ENCODE measurements around the gene GRIN2C. TPM values are rescaled to one million over a fixed set of nuclear protein-coding genes. Genes with fewer than 3 reads are reported as not detected.

GRIN2C gene
- total RNA-seq, 2 donors from 2014 or later: 0.87 TPM; not detected in 1

DNA sequence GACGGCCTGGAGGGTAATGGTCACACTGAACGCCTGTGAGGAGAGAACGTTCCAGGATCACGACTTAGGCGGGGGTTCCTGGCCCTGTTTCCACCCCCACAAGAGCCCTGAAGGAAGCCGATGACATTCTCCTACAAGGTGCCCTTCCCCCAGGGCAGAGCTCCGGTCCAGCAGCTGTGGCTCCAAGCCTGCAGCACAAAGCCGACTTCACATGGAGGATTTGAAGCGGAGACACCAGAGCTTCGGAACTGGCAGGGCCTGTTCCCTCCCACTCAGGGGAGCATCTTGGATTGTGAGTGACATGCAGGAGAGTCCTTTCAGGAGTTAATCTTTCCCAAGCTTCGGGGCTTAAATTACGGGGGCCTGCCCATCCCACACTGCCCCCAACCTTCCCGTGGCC, 28.8 kb upstream of the GRIN2C start:
- no peaks in the 10 kb centered on the region for H3K36me3 Mint-ChIP-seq
- no peak for ATAC-seq
- H3K27ac Mint-ChIP-seq: no peak overlapping the region
- no peaks in the 10 kb centered on the region for H3K9me3 Mint-ChIP-seq
- no peak for DNase-seq (ENCODE audit: low spot score in 2 of 2)

DNA sequence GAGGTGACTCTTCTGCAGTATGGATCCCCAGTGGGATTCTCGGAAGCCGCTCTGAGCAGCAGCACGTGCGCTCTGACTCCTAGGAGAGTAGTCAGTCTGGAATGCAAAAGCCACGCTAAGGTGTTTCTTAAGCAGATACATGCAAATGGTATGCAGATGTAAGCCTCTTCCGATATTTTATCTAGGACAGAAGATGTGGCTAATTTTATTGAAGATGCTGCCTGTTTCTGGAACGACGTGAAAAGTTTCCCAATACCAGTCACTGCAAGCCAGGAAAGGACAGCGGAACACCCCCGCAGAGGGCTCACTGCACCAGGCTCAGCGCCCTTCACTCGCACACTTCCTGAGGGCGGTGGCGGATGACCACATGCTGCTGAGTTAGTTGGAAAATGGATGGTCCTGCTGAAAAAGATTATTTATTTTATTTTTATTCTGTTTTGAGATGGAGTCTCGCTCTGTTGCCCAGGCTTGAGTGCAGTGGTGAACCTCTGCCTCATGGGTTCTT, 23.6 kb upstream of the GRIN2C start:
- no peaks in the 10 kb centered on the region for H3K36me3 Mint-ChIP-seq
- DNase-seq (ENCODE audit: low spot score in 2 of 2) (no peak), ATAC-seq (no peak)
- H3K27ac Mint-ChIP-seq: no peak overlapping the region
- H3K9me3 Mint-ChIP-seq: no peaks in the 10 kb centered on the region

DNA sequence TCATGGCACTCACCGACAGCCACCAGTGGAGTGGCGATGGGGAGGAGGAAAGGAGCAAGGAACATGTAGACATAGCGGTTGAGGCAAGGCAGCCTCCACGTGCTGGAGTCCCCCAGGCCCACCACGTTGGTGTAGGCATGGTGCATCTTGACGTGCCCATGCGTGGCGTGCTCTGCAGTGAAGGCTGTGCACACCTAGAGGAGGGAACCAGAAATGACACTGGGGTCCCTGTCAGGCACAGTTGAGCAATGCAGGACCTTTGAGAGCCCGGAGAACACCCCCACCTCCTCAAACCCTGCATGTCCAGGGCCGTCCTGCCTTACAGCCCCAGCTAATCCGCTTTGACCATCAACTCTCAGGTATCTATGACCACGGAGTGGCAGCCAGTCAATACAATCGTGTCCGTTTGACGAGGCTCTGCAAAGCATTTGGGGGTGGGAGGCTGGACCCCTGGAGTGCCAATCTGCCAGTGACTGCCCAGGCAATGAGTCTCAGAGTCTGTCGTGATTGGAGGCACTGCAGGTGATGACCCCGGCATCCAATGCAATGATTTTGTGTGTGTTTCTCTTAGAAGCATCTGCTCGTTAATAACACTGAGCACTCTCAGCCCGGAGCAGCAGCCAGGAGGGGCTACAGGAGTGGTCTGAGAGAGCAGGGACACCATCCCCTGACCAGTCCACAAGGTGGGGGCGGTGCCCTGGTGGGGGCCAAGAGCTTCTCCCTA, 23.0 kb upstream of the GRIN2C start:
- no peaks in the 10 kb centered on the region for H3K9me3 Mint-ChIP-seq
- ATAC-seq (no peak), DNase-seq (ENCODE audit: low spot score in 2 of 2) (no peak)
- H3K27ac Mint-ChIP-seq: no peak overlapping the region
- H3K36me3 Mint-ChIP-seq: no peaks in the 10 kb centered on the region

- ATAC-seq: no peak
- H3K9me3 Mint-ChIP-seq: no peaks in the 10 kb centered on the region
- no peaks in the 10 kb centered on the region for H3K36me3 Mint-ChIP-seq
- DNase-seq (ENCODE audit: low spot score in 2 of 2): no peak
- H3K27ac Mint-ChIP-seq: no peak overlapping the region
These were observed 21.4 kb upstream of the GRIN2C start for GRCh38 chr17:74881073-74881472.

GRCh38 chr17:74879308-74879707, 19.6 kb upstream of the GRIN2C start:
- no peaks in the 10 kb centered on the region for H3K36me3 Mint-ChIP-seq
- no peak overlapping the region for H3K27ac Mint-ChIP-seq
- no peak for DNase-seq (ENCODE audit: low spot score in 2 of 2)
- no peaks in the 10 kb centered on the region for H3K9me3 Mint-ChIP-seq
- ATAC-seq: no peak

DNA sequence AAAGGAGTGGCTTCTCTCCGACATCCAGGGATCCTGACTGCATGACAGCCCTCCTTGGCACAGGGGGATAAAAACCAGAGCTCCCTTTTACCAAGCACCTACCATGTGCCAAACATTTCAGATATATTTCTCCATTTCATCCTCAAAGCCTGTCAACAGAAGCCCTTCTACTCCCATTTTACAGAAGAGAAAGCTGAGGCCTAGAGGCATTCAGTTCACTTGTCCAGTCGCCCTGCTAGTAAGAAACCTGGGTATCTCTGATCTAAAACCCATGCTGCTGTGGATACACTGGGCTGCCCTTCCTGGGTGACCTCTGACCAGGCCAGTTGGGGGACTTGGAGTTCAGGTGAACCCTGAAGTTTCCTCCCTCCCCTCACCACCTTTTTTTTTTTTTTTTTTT, 19.0 kb upstream of the GRIN2C start:
- H3K9me3 Mint-ChIP-seq: no peaks in the 10 kb centered on the region
- peaks cover 5% of the 10 kb centered on the region in 2 donors for H3K36me3 Mint-ChIP-seq
- no peak overlapping the region for H3K27ac Mint-ChIP-seq
- DNase-seq (ENCODE audit: low spot score in 2 of 2) (no peak), ATAC-seq (no peak)

DNA sequence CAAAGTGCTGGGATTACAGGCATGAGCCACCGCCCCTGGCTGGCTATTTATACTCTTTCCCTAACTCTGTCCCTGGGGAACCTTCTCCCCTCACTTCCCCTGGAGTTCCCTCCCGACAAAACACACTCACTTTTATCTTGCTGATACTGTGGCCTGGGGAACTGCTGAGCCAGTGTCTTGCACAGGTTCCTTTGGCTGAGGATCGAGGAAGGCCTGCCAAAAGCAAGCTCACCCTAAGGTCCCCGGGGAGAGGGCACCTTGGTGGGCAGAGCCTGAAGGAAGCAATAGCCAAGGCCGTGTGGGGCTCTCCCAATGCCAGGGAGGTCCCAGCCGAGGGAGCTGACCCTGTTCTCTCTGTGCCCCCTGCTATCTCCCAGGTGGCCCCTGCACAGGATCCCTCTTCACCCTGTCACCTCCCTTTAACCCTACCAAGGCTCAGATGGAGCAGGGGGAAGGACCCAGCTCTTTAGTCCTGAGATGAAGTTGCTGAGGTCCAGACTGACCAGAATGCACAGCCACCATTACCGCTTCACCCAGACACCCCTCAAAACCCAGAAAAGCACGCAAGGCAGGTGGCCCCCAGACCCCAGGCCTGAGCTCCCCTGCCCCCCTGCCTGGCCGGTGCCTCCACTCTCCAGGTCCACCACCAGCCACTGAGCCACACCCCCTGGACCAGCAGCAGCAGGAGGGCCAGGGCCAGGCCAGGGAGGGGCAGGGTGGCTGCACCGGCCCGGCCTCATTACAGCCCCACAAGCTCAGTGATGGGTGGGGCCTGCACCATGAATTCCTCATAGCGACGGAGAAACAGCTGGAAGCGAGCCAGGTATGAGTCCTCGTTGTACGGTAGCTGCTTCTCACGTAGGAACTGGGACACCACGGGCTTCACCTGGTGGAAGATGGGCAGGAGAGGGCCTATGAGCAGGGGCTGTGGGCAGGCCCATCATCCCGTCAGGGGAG, 18.2 kb upstream of the GRIN2C start:
- Mint-ChIP-seq H3K36me3 (peaks cover 5 to 7% of the 10 kb centered on the region in 2 donors), H3K27ac (no peak overlapping the region), H3K9me3 (no peaks in the 10 kb centered on the region)
- ATAC-seq (no peak), DNase-seq (ENCODE audit: low spot score in 2 of 2) (no peak)

- DNase-seq (ENCODE audit: low spot score in 2 of 2): no peak
- no peaks in the 10 kb centered on the region for H3K9me3 Mint-ChIP-seq
- H3K27ac Mint-ChIP-seq: no peak overlapping the region
- no peak for ATAC-seq
- H3K36me3 Mint-ChIP-seq: peaks cover 7 to 20% of the 10 kb centered on the region in 2 donors
These were observed 16.4 kb upstream of the GRIN2C start for GRCh38 chr17:74875977-74876593.

GRCh38 chr17:74875155-74875976, 15.7 kb upstream of the GRIN2C start:
- no peaks in the 10 kb centered on the region for H3K9me3 Mint-ChIP-seq
- ATAC-seq (no peak), DNase-seq (ENCODE audit: low spot score in 2 of 2) (no peak)
- peak overlapping the region in 1 of 2 donors; percentile 88 for H3K27ac Mint-ChIP-seq
- peaks cover 7 to 22% of the 10 kb centered on the region in 2 donors for H3K36me3 Mint-ChIP-seq

DNA sequence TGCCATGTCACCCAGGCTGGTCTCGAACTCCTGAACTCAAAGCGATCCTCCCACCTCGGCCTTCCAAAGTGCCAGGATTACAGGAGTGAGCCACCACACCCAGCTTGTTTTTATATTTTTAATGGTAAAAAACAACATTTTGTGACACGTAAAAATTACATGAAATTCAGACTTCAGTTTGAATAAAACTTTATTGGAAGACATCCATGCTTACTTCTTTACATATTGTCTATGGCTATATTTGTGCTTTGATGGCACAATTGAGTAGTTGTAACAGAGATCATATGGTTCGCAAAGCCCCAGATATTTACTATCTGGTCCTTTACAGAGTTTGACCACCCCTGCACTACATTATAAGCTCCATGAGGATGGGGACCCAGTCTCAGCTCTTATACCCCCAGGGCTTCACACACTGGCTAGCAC, 14.9 kb upstream of the GRIN2C start:
- DNase-seq (ENCODE audit: low spot score in 2 of 2): no peak
- no peak for ATAC-seq
- H3K36me3 Mint-ChIP-seq: peaks cover 7 to 22% of the 10 kb centered on the region in 2 donors
- H3K9me3 Mint-ChIP-seq: no peaks in the 10 kb centered on the region
- peak overlapping the region in 1 of 2 donors; percentile 88 for H3K27ac Mint-ChIP-seq

DNA sequence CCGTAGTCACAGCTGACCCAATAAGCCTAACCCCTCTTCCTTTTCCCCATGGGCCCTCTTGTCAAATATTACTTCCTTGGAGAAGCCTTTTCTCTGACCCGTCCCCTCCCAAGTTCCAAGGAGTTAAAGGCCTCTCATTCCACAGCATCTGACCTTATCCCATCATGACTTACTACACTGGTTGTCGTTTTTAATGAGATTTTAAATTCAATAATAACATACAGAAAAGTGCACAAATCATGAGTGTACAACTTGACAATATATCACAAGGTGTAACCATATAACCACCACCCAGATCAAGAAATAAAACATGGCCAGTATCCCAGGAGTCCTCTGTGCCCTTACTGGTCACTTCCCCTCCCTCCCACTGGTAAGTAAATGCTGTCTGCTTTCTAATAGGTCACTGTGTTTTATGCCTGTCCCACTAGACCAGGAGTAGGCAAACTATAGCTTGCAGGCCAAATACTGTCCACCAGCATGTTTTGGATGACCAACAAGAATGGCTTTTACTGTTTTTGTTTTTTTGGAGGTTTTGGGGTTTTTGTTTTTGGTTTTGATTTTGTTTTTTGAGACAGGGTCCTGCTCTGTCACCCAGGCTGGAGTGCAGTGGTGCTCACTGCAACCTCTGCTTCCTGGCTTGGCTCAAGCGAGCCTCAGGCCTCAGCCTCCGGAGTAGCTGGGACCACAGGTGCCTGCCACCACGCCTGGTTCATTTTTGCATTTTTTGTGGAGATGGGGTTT, 14.4 kb upstream of the GRIN2C start:
- Mint-ChIP-seq H3K36me3 (peaks cover 7 to 22% of the 10 kb centered on the region in 2 donors), H3K27ac (peak overlapping the region; percentile 88 to 96), H3K9me3 (no peaks in the 10 kb centered on the region)
- no peak for DNase-seq (ENCODE audit: low spot score in 2 of 2)
- no peak for ATAC-seq

GRCh38 chr17:74873037-74873873, 13.6 kb upstream of the GRIN2C start:
- peak; percentile 96 to 99 for DNase-seq (ENCODE audit: low spot score in 2 of 2)
- Mint-ChIP-seq H3K36me3 (peaks cover 7 to 22% of the 10 kb centered on the region in 2 donors), H3K9me3 (no peaks in the 10 kb centered on the region), H3K27ac (peak overlapping the region; percentile 88 to 96)
- ATAC-seq: peak; percentile 93

DNA sequence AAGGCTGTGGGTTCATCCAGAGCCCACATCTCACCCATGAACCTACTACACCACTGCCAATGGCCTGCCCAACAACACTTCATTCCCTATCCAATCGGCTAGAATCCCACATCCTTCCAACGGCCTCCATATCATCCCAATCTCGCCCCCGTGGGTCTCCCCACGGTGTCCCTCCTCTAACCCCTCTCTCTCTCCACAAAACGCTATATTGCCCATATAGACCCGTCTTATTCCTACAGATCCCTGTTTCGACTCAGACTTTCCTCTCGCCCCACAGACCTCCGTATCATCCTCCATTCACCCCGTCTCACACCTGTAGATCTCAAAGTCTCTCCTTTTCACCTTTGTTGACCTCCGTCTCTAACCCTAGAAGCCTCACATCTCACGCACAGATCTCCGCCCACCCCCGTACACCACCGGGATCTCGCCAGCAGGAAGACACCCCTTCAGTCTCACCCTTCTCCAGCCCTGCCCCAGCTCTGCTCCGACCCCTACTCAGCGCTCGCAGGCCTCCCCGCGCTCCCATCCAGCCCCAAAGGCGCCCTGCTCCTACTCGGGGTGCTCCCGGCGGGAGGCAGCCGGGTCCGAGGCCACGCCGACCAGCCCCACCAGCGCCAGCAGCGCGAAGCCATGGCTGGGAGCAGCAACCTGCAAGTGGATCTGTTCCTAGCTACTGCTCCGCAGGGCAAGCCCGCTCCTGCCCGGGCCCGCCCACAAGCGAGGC, 12.8 kb upstream of the GRIN2C start, which contains the start of gene FDXR:
Gene FDXR, minus strand, starts transcription at position 682 of the 724 bp plus-strand sequence. Its CDS starts 50 bp downstream, at position 632.
- Mint-ChIP-seq H3K9me3 (no peaks in the 10 kb centered on the region), H3K36me3 (peaks cover 7 to 22% of the 10 kb centered on the region in 2 donors), H3K27ac (peak within 1 kb of the TSS; percentile 88 to 96)
- peak; percentile 35 to 42 for ATAC-seq
- DNase-seq (ENCODE audit: low spot score in 2 of 2): no peak

All from activated naive CD4-positive, alpha-beta T cell treated with anti-CD3 and anti-CD28 coated beads, Interleukin-2, amount 50 U/mL, for 72 hours (primary cell).